ENCODE measurements around the gene AGFG2. TPM values are rescaled to one million over a fixed set of nuclear protein-coding genes. Genes with fewer than 3 reads are reported as not detected.

Gene AGFG2
- total RNA-seq, 1 donor from 2014 or later: 1.2 TPM

DNA sequence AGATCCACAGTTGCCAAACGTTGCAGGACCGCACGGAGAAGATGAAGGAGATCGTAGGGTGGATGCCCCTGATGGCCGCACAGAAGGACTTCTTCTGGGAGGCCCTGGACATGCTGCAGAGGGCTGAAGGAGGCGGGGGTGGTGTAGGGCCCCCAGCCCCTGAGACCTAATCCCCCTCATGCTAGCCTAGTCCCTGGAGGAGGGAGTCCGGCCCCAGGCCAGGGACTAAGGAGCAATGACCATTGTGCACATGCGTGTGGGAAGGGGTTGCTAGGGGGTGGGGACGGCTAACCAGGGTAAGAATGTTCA is 61.7 kb downstream of the AGFG2 start:
- no peak for DNase-seq (ENCODE audit: low spot score)
- H3K27ac Mint-ChIP-seq: no peak overlapping the region
- H4K20me1 ChIP-seq (ENCODE audit: low read depth): no peaks in the 10 kb centered on the region
- H3K9me3 ChIP-seq (ENCODE audit: low read depth): no peaks in the 10 kb centered on the region
- no peak overlapping the region for H2AFZ ChIP-seq (replicated peaks)
- peaks cover 16% of the 10 kb centered on the region for H3K27me3 ChIP-seq
- no peak overlapping the region for H3K4me3 Mint-ChIP-seq
- no peaks in the 10 kb centered on the region for H3K79me2 ChIP-seq (ENCODE audit: low read depth)
- no peak overlapping the region for H3K4me3 ChIP-seq
- peaks cover 28% of the 10 kb centered on the region for H3K4me1 ChIP-seq
- H3K9me3 Mint-ChIP-seq: no peaks in the 10 kb centered on the region
- H3K36me3 ChIP-seq: no peaks in the 10 kb centered on the region
- peaks cover 35% of the 10 kb centered on the region for H3K4me1 Mint-ChIP-seq
- peaks cover 4% of the 10 kb centered on the region for H3K27me3 Mint-ChIP-seq (ENCODE audit: insufficient read depth, low read depth)
- H3K4me2 ChIP-seq: no peak overlapping the region
- H3K27ac ChIP-seq: no peak overlapping the region
- no peak for TF ChIP-seq EZH2phosphoT487 (IDR thresholded peaks at IDR 0.05)
- TF ChIP-seq, protein P1, sequence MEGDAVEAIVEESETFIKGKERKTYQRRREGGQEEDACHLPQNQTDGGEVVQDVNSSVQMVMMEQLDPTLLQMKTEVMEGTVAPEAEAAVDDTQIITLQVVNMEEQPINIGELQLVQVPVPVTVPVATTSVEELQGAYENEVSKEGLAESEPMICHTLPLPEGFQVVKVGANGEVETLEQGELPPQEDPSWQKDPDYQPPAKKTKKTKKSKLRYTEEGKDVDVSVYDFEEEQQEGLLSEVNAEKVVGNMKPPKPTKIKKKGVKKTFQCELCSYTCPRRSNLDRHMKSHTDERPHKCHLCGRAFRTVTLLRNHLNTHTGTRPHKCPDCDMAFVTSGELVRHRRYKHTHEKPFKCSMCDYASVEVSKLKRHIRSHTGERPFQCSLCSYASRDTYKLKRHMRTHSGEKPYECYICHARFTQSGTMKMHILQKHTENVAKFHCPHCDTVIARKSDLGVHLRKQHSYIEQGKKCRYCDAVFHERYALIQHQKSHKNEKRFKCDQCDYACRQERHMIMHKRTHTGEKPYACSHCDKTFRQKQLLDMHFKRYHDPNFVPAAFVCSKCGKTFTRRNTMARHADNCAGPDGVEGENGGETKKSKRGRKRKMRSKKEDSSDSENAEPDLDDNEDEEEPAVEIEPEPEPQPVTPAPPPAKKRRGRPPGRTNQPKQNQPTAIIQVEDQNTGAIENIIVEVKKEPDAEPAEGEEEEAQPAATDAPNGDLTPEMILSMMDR (IDR thresholded peaks at IDR 0.05): peak; percentile 1
- H3F3A ChIP-seq (ENCODE audit: low read depth): peaks cover 25% of the 10 kb centered on the region
- no peak overlapping the region for H3K9ac ChIP-seq
- H3K36me3 Mint-ChIP-seq: no peaks in the 10 kb centered on the region

DNA sequence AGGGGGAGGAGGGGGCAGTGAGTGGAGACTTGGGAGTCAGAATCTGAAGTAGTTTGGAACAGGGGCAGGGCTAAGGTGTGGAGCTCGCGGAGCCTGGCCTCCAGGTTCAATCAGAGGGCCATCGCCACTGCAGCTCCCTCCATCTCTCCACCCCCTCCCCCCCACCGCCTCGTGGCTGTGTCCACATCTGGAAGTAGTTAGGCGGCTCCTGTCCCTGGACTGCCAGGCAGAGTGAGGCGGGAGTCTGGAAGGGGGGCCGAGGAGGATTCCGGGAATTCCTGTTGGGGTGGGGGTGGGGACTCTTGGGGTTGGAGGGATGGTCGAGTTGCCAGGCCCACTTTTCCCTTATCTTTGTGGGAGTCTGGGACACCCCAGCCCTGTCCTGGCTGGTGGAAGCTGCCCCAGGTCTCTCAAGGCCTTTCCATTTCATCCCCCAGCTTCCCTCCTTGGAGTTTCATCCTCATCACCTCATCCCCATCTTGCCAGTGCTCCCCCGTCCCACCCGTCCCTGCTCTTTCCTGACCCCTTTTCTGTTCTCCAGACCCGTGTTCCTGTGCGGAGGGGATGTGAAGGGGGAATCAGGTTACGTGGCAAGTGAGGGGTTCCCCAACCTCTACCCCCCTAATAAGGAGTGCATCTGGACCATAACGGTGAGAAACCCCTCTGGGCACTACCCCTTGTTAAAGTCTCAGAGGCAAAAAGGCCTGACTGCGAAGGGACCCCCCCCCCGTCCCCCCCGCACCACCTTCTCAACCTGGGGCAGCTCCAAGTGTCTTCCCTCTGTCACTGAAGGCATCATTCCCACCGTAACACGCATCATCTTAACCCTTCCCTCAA is 64.1 kb downstream of the AGFG2 start:
- DNase-seq (ENCODE audit: low spot score): peak; percentile 83
- Histone ChIP-seq H3K27ac (no peak overlapping the region), H3K79me2 (ENCODE audit: low read depth) (no peaks in the 10 kb centered on the region), H3K4me3 (peak overlapping the region; percentile 63), H3K9ac (no peak overlapping the region), H3F3A (ENCODE audit: low read depth) (peaks cover 34% of the 10 kb centered on the region), H3K36me3 (no peaks in the 10 kb centered on the region), H2AFZ (replicated peaks) (no peak overlapping the region), H3K4me1 (peaks cover 32% of the 10 kb centered on the region), H3K4me2 (peak overlapping the region; percentile 90), H4K20me1 (ENCODE audit: low read depth) (peaks cover 5% of the 10 kb centered on the region), H3K27me3 (peaks cover 30% of the 10 kb centered on the region), H3K9me3 (ENCODE audit: low read depth) (no peaks in the 10 kb centered on the region)
- no peaks in the 10 kb centered on the region for H3K36me3 Mint-ChIP-seq
- no peaks in the 10 kb centered on the region for H3K9me3 Mint-ChIP-seq
- H3K4me3 Mint-ChIP-seq: peak overlapping the region; percentile 85
- H3K4me1 Mint-ChIP-seq: peaks cover 41% of the 10 kb centered on the region
- H3K27me3 Mint-ChIP-seq (ENCODE audit: insufficient read depth, low read depth): peaks cover 10% of the 10 kb centered on the region
- TF ChIP-seq, protein P1 (IDR thresholded peaks at IDR 0.05): no peak
- TF ChIP-seq EZH2phosphoT487 (IDR thresholded peaks at IDR 0.05): no peak
- no peak for TF ChIP-seq EZH2 (IDR thresholded peaks at IDR 0.05)
- H3K27ac Mint-ChIP-seq: no peak overlapping the region

DNA sequence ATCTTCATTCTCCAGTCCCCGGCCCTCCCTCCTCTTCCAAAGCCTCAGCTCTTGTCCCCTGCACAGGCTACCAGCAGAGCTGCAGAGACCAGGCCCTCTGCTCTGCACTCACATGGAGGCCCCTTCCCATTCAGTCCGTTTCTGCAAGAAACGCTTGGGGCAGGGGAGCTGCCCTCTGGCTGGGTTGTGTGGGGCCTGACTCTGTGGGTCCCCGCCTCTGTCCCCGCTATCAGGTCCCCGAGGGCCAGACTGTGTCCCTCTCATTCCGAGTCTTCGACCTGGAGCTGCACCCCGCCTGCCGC is 64.7 kb downstream of the AGFG2 start:
- Histone ChIP-seq H3K27ac (no peak overlapping the region), H3K4me3 (peak overlapping the region; percentile 63), H4K20me1 (ENCODE audit: low read depth) (peaks cover 5% of the 10 kb centered on the region), H2AFZ (replicated peaks) (peak overlapping the region; percentile 15), H3F3A (ENCODE audit: low read depth) (peaks cover 34% of the 10 kb centered on the region), H3K27me3 (peaks cover 30% of the 10 kb centered on the region), H3K9me3 (ENCODE audit: low read depth) (no peaks in the 10 kb centered on the region), H3K36me3 (no peaks in the 10 kb centered on the region), H3K4me1 (peaks cover 32% of the 10 kb centered on the region), H3K79me2 (ENCODE audit: low read depth) (no peaks in the 10 kb centered on the region), H3K4me2 (peak overlapping the region; percentile 90), H3K9ac (no peak overlapping the region)
- Mint-ChIP-seq H3K27me3 (ENCODE audit: insufficient read depth, low read depth) (peaks cover 13% of the 10 kb centered on the region), H3K9me3 (no peaks in the 10 kb centered on the region), H3K4me1 (peaks cover 38% of the 10 kb centered on the region), H3K36me3 (no peaks in the 10 kb centered on the region), H3K4me3 (peak overlapping the region; percentile 85), H3K27ac (peak overlapping the region; percentile 25)
- TF ChIP-seq EZH2 (IDR thresholded peaks at IDR 0.05) (no peak), EZH2phosphoT487 (IDR thresholded peaks at IDR 0.05) (no peak)
- TF ChIP-seq, protein P1 (IDR thresholded peaks at IDR 0.05): no peak
- peak; percentile 75 for DNase-seq (ENCODE audit: low spot score)

Measured in neural progenitor cell (in vitro differentiated cells).